H1 (cell line): ENCODE results near the gene PSD2. TPM values are rescaled to one million over a fixed set of nuclear protein-coding genes. Genes with fewer than 3 reads are reported as not detected.

Experiments used
- CTCF ChIA-PET: fragments of 300-600 bp; sonication (Branson Sonifier 250); formaldehyde crosslinking; loops from one replicate; lab custom pipeline; 2021; ENCODE audit not compliant: partially characterized antibody; lab: Charles Lee
- POLR2A ChIA-PET: fragments of 300-600 bp; sonication (Branson Sonifier 250); formaldehyde crosslinking; loops from one replicate; lab custom pipeline; 2021; ENCODE audit warnings: inconsistent platforms; ENCODE audit not compliant: partially characterized antibody; lab: Charles Lee
- DNase-seq, 2 experiments: peaks; one replicate each; pipeline versions ENCODE4 v3.0.0 to v3.0.0-alpha.2; 2010 to 2022; ENCODE audit warnings: low spot score in 2 of 2, low read depth in 1 of 2, mixed read lengths in 1 of 2
- FAIRE-seq: peaks from 2 replicates; lab custom pipeline; 2011; peaks lifted over from hg19 to GRCh38; lab: Jason Lieb, UNC
- H2AFZ ChIP-seq: 2 replicates; pipeline ENCODE4 v1.8.1; 2012; ENCODE audit warnings: low read length, inconsistent platforms
- H2AK5ac ChIP-seq: 2 replicates; pipeline ENCODE4 v1.6.1; 2013; ENCODE audit warnings: low read depth, low read length
- H2BK120ac ChIP-seq: replicated peaks from 2 replicates; pipeline ENCODE3; 2013; ENCODE audit warnings: low read depth, low read length, inconsistent platforms
- H2BK12ac ChIP-seq: 2 replicates; pipeline ENCODE4 v1.6.1; 2013; ENCODE audit warnings: low read depth, low read length
- H2BK15ac ChIP-seq: 2 replicates; pipeline ENCODE4 v1.6.1; 2013; ENCODE audit warnings: low read length
- H2BK20ac ChIP-seq: 2 replicates; pipeline ENCODE4 v1.6.1; 2013; ENCODE audit warnings: low read length
- H2BK5ac ChIP-seq: 2 replicates; pipeline ENCODE4 v1.6.1; 2013; ENCODE audit warnings: low read depth, low read length
- H3K14ac ChIP-seq: 2 replicates; pipeline ENCODE4 v1.6.1; 2013; ENCODE audit warnings: inconsistent platforms; ENCODE audit not compliant: insufficient read length
- H3K18ac ChIP-seq: 2 replicates; pipeline ENCODE4 v1.6.1; 2013; ENCODE audit warnings: low read length; ENCODE audit errors: extremely low read depth
- H3K23ac ChIP-seq: 2 replicates; pipeline ENCODE4 v1.6.1; 2013; ENCODE audit warnings: inconsistent platforms; ENCODE audit not compliant: insufficient read length
- H3K23me2 ChIP-seq: 2 replicates; pipeline ENCODE4 v1.6.1; 2013; ENCODE audit warnings: low read depth, low read length
- H3K27ac ChIP-seq: 2 replicates; pipeline ENCODE4 v1.6.1; 2011; ENCODE audit warnings: low read depth, low read length, inconsistent platforms
- H3K27me3 ChIP-seq, 4 experiments: replicated peaks in 1 of 4; 1 replicate in 1 of 4; 2 replicates in 3 of 4; pipeline versions ENCODE4 v1.6.1 to v1.8.1; 2011 to 2013; ENCODE audit warnings: low read length in 3 of 4, mild to moderate bottlenecking in 3 of 4, inconsistent platforms in 2 of 4, mixed read lengths in 2 of 4, moderate library complexity in 1 of 4; ENCODE audit not compliant: control insufficient read depth in 3 of 4, insufficient read depth in 3 of 4; ENCODE audit errors: extremely low read depth in 1 of 4
- H3K36me3 ChIP-seq, 4 experiments: 2 replicates each; pipeline versions ENCODE4 v1.6.1 to v1.8.1; 2011 to 2013; ENCODE audit warnings: mild to moderate bottlenecking in 4 of 4, low read length in 3 of 4, moderate library complexity in 2 of 4, control low read depth in 1 of 4, inconsistent platforms in 1 of 4; ENCODE audit not compliant: insufficient read depth in 4 of 4, control insufficient read depth in 2 of 4
- H3K4ac ChIP-seq: replicated peaks from 2 replicates; pipeline ENCODE3; 2013; ENCODE audit warnings: low read length, low read depth, mixed read lengths, inconsistent platforms; ENCODE audit not compliant: insufficient read length
- H3K4me1 ChIP-seq, 4 experiments: replicated peaks in 1 of 4; 1 replicate in 1 of 4; 2 replicates in 3 of 4; pipeline versions ENCODE4 v1.6.1 to v1.8.1; 2011 to 2013; ENCODE audit warnings: low read length in 3 of 4, inconsistent platforms in 2 of 4, mixed read lengths in 1 of 4; ENCODE audit not compliant: insufficient read depth in 4 of 4, control insufficient read depth in 3 of 4
- H3K4me2 ChIP-seq, 2 experiments: 2 replicates each; pipeline versions ENCODE4 v1.6.1 to v1.8.1; 2011 to 2013; ENCODE audit warnings: low read depth in 2 of 2, low read length in 2 of 2, control low read depth in 1 of 2, inconsistent platforms in 1 of 2, mild to moderate bottlenecking in 1 of 2; ENCODE audit not compliant: insufficient read depth in 1 of 2
- H3K4me3 ChIP-seq, 4 experiments: fragments of 200-600, 300-600 bp in 1 of 4; sonication (generic), shearing (Covaris generic), sonication (Bioruptor Twin) in 1 of 4; 2 replicates each; pipeline versions ENCODE4 v1.5.1 to v1.8.1; 2011 to 2016; ENCODE audit warnings: low read length in 4 of 4, low read depth in 3 of 4, control low read depth in 2 of 4, inconsistent platforms in 2 of 4, mild to moderate bottlenecking in 2 of 4, mixed read lengths in 1 of 4, moderate library complexity in 1 of 4; ENCODE audit not compliant: insufficient read depth in 2 of 4; ENCODE audit errors: extremely low read depth in 1 of 4
- H3K56ac ChIP-seq: replicated peaks from 2 replicates; pipeline ENCODE3; 2013; ENCODE audit warnings: low read depth, mild to moderate bottlenecking, mixed read lengths, low read length, inconsistent platforms; ENCODE audit not compliant: insufficient read length
- H3K79me1 ChIP-seq: 2 replicates; pipeline ENCODE4 v1.6.1; 2013; ENCODE audit warnings: low read depth, low read length, control low read depth
- H3K79me2 ChIP-seq, 2 experiments: 2 replicates each; pipeline versions ENCODE4 v1.6.1 to v1.8.1; 2012 to 2013; ENCODE audit warnings: low read length in 2 of 2, mild to moderate bottlenecking in 2 of 2, inconsistent platforms in 1 of 2; ENCODE audit not compliant: insufficient read depth in 2 of 2, control insufficient read depth in 1 of 2
- H3K9ac ChIP-seq, 4 experiments: replicated peaks in 1 of 4; 1 replicate in 1 of 4; 2 replicates in 3 of 4; pipeline versions ENCODE4 v1.6.1 to v1.8.1; 2011 to 2013; ENCODE audit warnings: low read depth in 3 of 4, low read length in 3 of 4, control low read depth in 2 of 4, mild to moderate bottlenecking in 2 of 4, moderate library complexity in 2 of 4, inconsistent platforms in 1 of 4; ENCODE audit errors: extremely low read depth in 1 of 4
- H3K9me3 ChIP-seq, 2 experiments: 2 replicates each; pipeline versions ENCODE4 v1.6.1 to v1.8.1; 2012 to 2013; ENCODE audit warnings: mild to moderate bottlenecking in 2 of 2, moderate library complexity in 2 of 2, control low read depth in 1 of 2, inconsistent platforms in 1 of 2, low read depth in 1 of 2, low read length in 1 of 2, mixed read lengths in 1 of 2; ENCODE audit not compliant: insufficient read depth in 2 of 2
- H4K20me1 ChIP-seq, 2 experiments: replicated peaks in 1 of 2; 2 replicates each; pipeline versions ENCODE3 to v1.8.1; 2011 to 2013; ENCODE audit warnings: inconsistent platforms in 2 of 2, low read length in 2 of 2, mild to moderate bottlenecking in 1 of 2; ENCODE audit not compliant: insufficient read depth in 2 of 2, control insufficient read depth in 1 of 2
- H4K5ac ChIP-seq: 2 replicates; pipeline ENCODE4 v1.6.1; 2013; ENCODE audit warnings: low read length, low read depth, mixed read lengths, inconsistent platforms; ENCODE audit not compliant: insufficient read length
- H4K8ac ChIP-seq: 2 replicates; pipeline ENCODE4 v1.8.0; 2013; ENCODE audit warnings: mild to moderate bottlenecking, moderate library complexity, low read length, inconsistent platforms; ENCODE audit not compliant: insufficient read depth; ENCODE audit errors: extremely low read depth
- H4K91ac ChIP-seq: replicated peaks from 2 replicates; pipeline ENCODE3; 2013; ENCODE audit warnings: low read length, mixed read lengths, inconsistent platforms; ENCODE audit not compliant: insufficient read length
- BACH1 ChIP-seq: IDR thresholded peaks from 2 replicates; pipeline ENCODE4 v1.6.1; 2012; ENCODE audit warnings: low read length, improper control_type of control experiment
- CTCF ChIP-seq, 3 experiments: IDR thresholded peaks; 1 replicate in 2 of 3; 2 replicates in 1 of 3; pipeline versions ENCODE4 v1.5.1 to v1.6.1; 2011; ENCODE audit warnings: low read length in 3 of 3, mild to moderate bottlenecking in 3 of 3, inconsistent platforms in 2 of 3, low read depth in 1 of 3, moderate library complexity in 1 of 3; ENCODE audit not compliant: insufficient read depth in 1 of 3; ENCODE audit errors: control extremely low read depth in 1 of 3
- EP300 ChIP-seq, 2 experiments: IDR thresholded peaks; 1 replicate in 1 of 2; 2 replicates in 1 of 2; pipeline ENCODE4 v1.6.1; 2011 to 2012; ENCODE audit warnings: low read depth in 2 of 2, low read length in 2 of 2, mild to moderate bottlenecking in 2 of 2, borderline replicate concordance in 1 of 2, inconsistent platforms in 1 of 2, moderate library complexity in 1 of 2
- KDM4A ChIP-seq: IDR thresholded peaks from one replicate; pipeline ENCODE4 v1.7.1; 2012; ENCODE audit warnings: low read depth, mild to moderate bottlenecking, moderate library complexity, low read length, inconsistent platforms; ENCODE audit not compliant: severe bottlenecking
- MAFK ChIP-seq: IDR thresholded peaks from 2 replicates; pipeline ENCODE4 v1.6.1; 2012; ENCODE audit warnings: low read depth, mild to moderate bottlenecking, improper control_type of control experiment, low read length
- NANOG ChIP-seq: IDR thresholded peaks from 2 replicates; pipeline ENCODE4 v1.6.1; 2011; ENCODE audit warnings: low read length, low read depth, mild to moderate bottlenecking, inconsistent platforms; ENCODE audit not compliant: insufficient read depth, poor library complexity, severe bottlenecking
- POLR2A ChIP-seq, 2 experiments: IDR thresholded peaks; 1 replicate in 1 of 2; 2 replicates in 1 of 2; pipeline ENCODE4 v1.6.1; 2011; ENCODE audit warnings: low read depth in 2 of 2, low read length in 2 of 2, mild to moderate bottlenecking in 2 of 2; ENCODE audit errors: control extremely low read depth in 1 of 2
- POU5F1 ChIP-seq: IDR thresholded peaks from 2 replicates; pipeline ENCODE4 v1.6.1; 2011; ENCODE audit warnings: low read depth, mild to moderate bottlenecking, low read length, moderate library complexity
- RXRA ChIP-seq: IDR thresholded peaks from 2 replicates; pipeline ENCODE4 v1.6.1; 2011; ENCODE audit warnings: low read depth, mild to moderate bottlenecking, low read length, moderate library complexity; ENCODE audit not compliant: insufficient read depth
- WGBS, 2 experiments: shearing (Covaris generic) in 1 of 2; methylation state at CpG; one replicate each; pipeline versions ENCODE4 v1.1.6 to v1.1.7; 2013 to 2015; ENCODE audit warnings: low lambda C conversion rate in 2 of 2, mixed read lengths in 2 of 2, inconsistent platforms in 1 of 2, low coverage in 1 of 2, missing lambda C conversion rate in 1 of 2; ENCODE audit not compliant: insufficient replicate concordance in 2 of 2, insufficient coverage in 1 of 2, insufficient read length in 1 of 2; ENCODE audit errors: extremely low coverage in 1 of 2, missing lambda C conversion rate in 1 of 2; 5-methylcytosine and 5-hydroxymethylcytosine counted together
- polyA plus RNA-seq, 7 experiments: library from polyadenylated mRNA; depleted of rRNA in 3 of 7; stranded (reverse) in 5 of 7; unstranded in 2 of 7; fragments of >200 nt in 5 of 7; fragments of 200-250 nt in 2 of 7; gene quantifications; 1 replicate in 5 of 7; 2 replicates in 1 of 7; 4 replicates in 1 of 7; pipeline versions ENCODE4 v1.2.1 to v1.2.3, GENCODE V29; 2011 to 2013; ENCODE audit warnings: missing spikeins in 2 of 7, mixed read lengths in 2 of 7
- total RNA-seq: library from RNA; stranded (reverse); fragmentation: NEBNext Ultra II Directional; extraction: Animal tissue kit (Norgen Biotek cat#: 25700); gene quantifications from 2 replicates; pipeline ENCODE4 v1.2.1, GENCODE V29; 2021

Gene PSD2
- total and polyA plus RNA-seq, 2 of the 8 experiments (the other 6 are each of a cell fraction or from before 2014, with no cell fraction given), result 0.06 to 0.14 TPM

GRCh38 chr5:139817362-139817761 lies 21.8 kb downstream of the PSD2 start:
- no peak overlapping the region for H3K9ac ChIP-seq
- no peak overlapping the region for H2AK5ac ChIP-seq
- H3K36me3 ChIP-seq, result no peaks in the 10 kb centered on the region
- no peak for DNase-seq
- no peaks in the 10 kb centered on the region for H3K23me2 ChIP-seq
- no peak overlapping the region for H3K4me2 ChIP-seq
- H3K18ac ChIP-seq, result no peak overlapping the region
- H3K9me3 ChIP-seq, result no peaks in the 10 kb centered on the region
- FAIRE-seq, result no peak
- no peaks in the 10 kb centered on the region for H3K79me2 ChIP-seq
- WGBS, 2 experiments, result 88% methylated on average over 7 of the region's 8 CpGs; no CpG with 5 or more reads in 1 of the 2 experiments
- H2AFZ ChIP-seq, result no peak overlapping the region
- no peak overlapping the region for H3K14ac ChIP-seq
- no peak overlapping the region for H2BK20ac ChIP-seq
- POLR2A ChIA-PET, result no interaction called here
- H2BK12ac ChIP-seq, result no peak overlapping the region
- no peak overlapping the region for H3K56ac ChIP-seq
- H2BK15ac ChIP-seq, result no peak overlapping the region
- no peak overlapping the region for H4K5ac ChIP-seq
- H3K4ac ChIP-seq, result no peak overlapping the region
- CTCF ChIA-PET, result interaction anchor here (0.9 to 1.8 kb wide), 4 partner anchors 11 to 42 kb away, joined by 3 to 5 read pairs (median 4); no protein-coding TSS in a partner anchor
- H3K27me3 ChIP-seq, result peaks cover 0 to 2% (median 0%) of the 10 kb centered on the region in 4 experiments; a peak in 1 of 7 replicates
- H3K23ac ChIP-seq, result no peak overlapping the region
- H4K91ac ChIP-seq, result no peak overlapping the region
- no peak overlapping the region for H2BK5ac ChIP-seq
- H4K20me1 ChIP-seq, result no peaks in the 10 kb centered on the region
- H3K79me1 ChIP-seq, result no peaks in the 10 kb centered on the region
- H3K4me1 ChIP-seq, result peaks cover 0 to 2% (median under 1%) of the 10 kb centered on the region in 4 experiments; a peak in 3 of 7 replicates
- H3K4me3 ChIP-seq, result no peak overlapping the region
- H3K27ac ChIP-seq, result no peak overlapping the region
- no peak for TF ChIP-seq RXRA
- no peak for TF ChIP-seq POU5F1
- TF ChIP-seq POLR2A (IDR thresholded peaks at IDR 0.05; ENCODE audit: control extremely low read depth in 1 of 2, low read depth in 2 of 2, low read length in 2 of 2), result no peak
- no peak for TF ChIP-seq NANOG
- TF ChIP-seq MAFK, result no peak
- TF ChIP-seq KDM4A, result no peak
- TF ChIP-seq CTCF (IDR thresholded peaks at IDR 0.05; ENCODE audit: control extremely low read depth in 1 of 3, insufficient read depth in 1 of 3, low read depth in 1 of 3, low read length in 3 of 3), result no peak
- no peak for TF ChIP-seq EP300 (IDR thresholded peaks at IDR 0.05; ENCODE audit: borderline replicate concordance in 1 of 2, low read depth in 2 of 2, low read length in 2 of 2)
- TF ChIP-seq BACH1, result no peak
- no peak overlapping the region; the same call in 1 of the 2 replicates for H4K8ac ChIP-seq
- no peak overlapping the region for H2BK120ac ChIP-seq
